ENCODE measurements around the gene METTL14.

DNA sequence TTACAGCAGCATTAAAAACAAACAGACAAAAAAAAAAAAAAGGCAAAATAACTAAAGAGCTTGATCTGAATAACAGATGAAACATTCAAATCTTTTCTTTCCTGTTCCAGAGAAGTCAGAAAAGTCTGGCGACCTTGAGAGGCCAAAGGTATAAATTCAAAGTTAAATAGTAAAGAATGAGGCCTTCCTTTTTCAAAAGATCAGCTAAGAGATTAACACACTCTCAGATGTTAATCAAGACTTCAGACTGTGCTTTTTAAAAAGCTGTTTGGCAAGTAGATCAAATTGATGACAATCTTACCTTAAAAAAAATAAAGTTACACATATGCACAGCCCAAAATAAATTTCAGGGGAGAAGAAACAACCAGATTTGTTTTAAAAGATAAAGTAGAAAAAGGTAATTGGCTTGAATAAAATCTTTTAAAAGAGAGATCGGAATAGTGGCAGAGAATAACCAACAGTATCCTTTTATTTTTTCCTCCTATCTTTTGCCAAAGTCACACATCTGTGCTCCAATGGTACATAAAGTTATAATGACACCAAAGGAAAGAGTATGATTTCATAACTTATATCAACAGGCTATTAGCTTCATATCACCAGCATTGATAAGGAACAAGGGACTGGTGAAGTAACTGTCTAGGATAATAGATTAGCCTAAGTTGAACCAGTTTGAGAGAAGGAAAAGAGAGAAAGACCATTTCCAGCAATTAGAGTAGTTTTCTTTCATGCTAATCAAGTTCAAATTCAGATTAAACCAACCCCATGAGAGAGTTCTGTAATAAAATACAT lies 70.4 kb downstream of the METTL14 start:
- TF ChIP-seq, protein P1, sequence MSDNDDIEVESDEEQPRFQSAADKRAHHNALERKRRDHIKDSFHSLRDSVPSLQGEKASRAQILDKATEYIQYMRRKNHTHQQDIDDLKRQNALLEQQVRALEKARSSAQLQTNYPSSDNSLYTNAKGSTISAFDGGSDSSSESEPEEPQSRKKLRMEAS (IDR thresholded peaks at IDR 0.05): no peak
- TF ChIP-seq, protein P2, sequence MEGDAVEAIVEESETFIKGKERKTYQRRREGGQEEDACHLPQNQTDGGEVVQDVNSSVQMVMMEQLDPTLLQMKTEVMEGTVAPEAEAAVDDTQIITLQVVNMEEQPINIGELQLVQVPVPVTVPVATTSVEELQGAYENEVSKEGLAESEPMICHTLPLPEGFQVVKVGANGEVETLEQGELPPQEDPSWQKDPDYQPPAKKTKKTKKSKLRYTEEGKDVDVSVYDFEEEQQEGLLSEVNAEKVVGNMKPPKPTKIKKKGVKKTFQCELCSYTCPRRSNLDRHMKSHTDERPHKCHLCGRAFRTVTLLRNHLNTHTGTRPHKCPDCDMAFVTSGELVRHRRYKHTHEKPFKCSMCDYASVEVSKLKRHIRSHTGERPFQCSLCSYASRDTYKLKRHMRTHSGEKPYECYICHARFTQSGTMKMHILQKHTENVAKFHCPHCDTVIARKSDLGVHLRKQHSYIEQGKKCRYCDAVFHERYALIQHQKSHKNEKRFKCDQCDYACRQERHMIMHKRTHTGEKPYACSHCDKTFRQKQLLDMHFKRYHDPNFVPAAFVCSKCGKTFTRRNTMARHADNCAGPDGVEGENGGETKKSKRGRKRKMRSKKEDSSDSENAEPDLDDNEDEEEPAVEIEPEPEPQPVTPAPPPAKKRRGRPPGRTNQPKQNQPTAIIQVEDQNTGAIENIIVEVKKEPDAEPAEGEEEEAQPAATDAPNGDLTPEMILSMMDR (IDR thresholded peaks at IDR 0.05 in 2 of 3, conservative IDR thresholded peaks at IDR 0.05 in 1 of 3; ENCODE audit: borderline replicate concordance in 1 of 3, insufficient read depth in 1 of 3, low read depth in 2 of 3, low read length in 2 of 3): no peak
- TF ChIP-seq SIN3A (IDR thresholded peaks at IDR 0.05; ENCODE audit: low read depth) (no peak), EZH2phosphoT487 (IDR thresholded peaks at IDR 0.05; ENCODE audit: borderline replicate concordance) (no peak), POLR2AphosphoS5 (IDR thresholded peaks at IDR 0.05; ENCODE audit: low read depth, low read length) (no peak), TCF7L2 (IDR thresholded peaks at IDR 0.05; ENCODE audit: borderline replicate concordance, extremely low read depth, insufficient read depth, insufficient read length) (no peak), ZFX (IDR thresholded peaks at IDR 0.05) (no peak), SP1 (IDR thresholded peaks at IDR 0.05; ENCODE audit: low read depth) (no peak), EZH2 (IDR thresholded peaks at IDR 0.05) (no peak), RAD21 (IDR thresholded peaks at IDR 0.05; ENCODE audit: low read depth) (no peak)
- TF ChIP-seq, protein P3, sequence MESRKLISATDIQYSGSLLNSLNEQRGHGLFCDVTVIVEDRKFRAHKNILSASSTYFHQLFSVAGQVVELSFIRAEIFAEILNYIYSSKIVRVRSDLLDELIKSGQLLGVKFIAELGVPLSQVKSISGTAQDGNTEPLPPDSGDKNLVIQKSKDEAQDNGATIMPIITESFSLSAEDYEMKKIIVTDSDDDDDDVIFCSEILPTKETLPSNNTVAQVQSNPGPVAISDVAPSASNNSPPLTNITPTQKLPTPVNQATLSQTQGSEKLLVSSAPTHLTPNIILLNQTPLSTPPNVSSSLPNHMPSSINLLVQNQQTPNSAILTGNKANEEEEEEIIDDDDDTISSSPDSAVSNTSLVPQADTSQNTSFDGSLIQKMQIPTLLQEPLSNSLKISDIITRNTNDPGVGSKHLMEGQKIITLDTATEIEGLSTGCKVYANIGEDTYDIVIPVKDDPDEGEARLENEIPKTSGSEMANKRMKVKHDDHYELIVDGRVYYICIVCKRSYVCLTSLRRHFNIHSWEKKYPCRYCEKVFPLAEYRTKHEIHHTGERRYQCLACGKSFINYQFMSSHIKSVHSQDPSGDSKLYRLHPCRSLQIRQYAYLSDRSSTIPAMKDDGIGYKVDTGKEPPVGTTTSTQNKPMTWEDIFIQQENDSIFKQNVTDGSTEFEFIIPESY (IDR thresholded peaks at IDR 0.05; ENCODE audit: extremely low read depth, insufficient replicate concordance, low read length): no peak

Data from HCT116 (cell line).